ENCODE data around the gene PSMA3. TPM values are rescaled to one million over a fixed set of nuclear protein-coding genes. Genes with fewer than 3 reads are reported as not detected.
A peak's percentile ranks its signal among the peaks of the same experiment; 100 is the strongest.

PSMA3 gene
- 10 to 100 TPM; 78.9 to 85.3 TPM for total RNA-seq

- Histone ChIP-seq H3K9me3 (no peaks in the 10 kb centered on the region), H3K27me3 (no peaks in the 10 kb centered on the region), H3K4me1 (peaks cover 0 to 34% of the 10 kb centered on the region in 2 donors), H3K36me3 (peaks cover 11% of the 10 kb centered on the region), H3K27ac (peak within 1 kb of the TSS; percentile 95), H3K4me3 (peak within 1 kb of the TSS; percentile 76 to 78)
- peak; percentile 99 for DNase-seq (ENCODE audit: low spot score)
- TF ChIP-seq CTCF (IDR thresholded peaks at IDR 0.05): peak in 1 of 2 donors; percentile 20
Measured at GRCh38 chr14:58244556-58245387, at the start of gene PSMA3. TSS of gene PSMA3 (plus strand) at chr14:58244843. CDS start at chr14:58244921, 78 bp downstream.

GRCh38 chr14:58196198-58196597, 48.4 kb upstream of the PSMA3 start:
- H3K9me3 ChIP-seq: no peaks in the 10 kb centered on the region
- no peaks in the 10 kb centered on the region for H3K36me3 ChIP-seq
- H3K27me3 ChIP-seq: no peaks in the 10 kb centered on the region
- no peak for TF ChIP-seq CTCF (IDR thresholded peaks at IDR 0.05)
- peaks cover 0 to 22% of the 10 kb centered on the region in 2 donors for H3K4me1 ChIP-seq
- DNase-seq (ENCODE audit: low spot score): no peak
- no peak overlapping the region for H3K4me3 ChIP-seq
- H3K27ac ChIP-seq: no peak overlapping the region

GRCh38 chr14:58198086-58198485, 46.6 kb upstream of the PSMA3 start:
- no peak for TF ChIP-seq CTCF (IDR thresholded peaks at IDR 0.05)
- Histone ChIP-seq H3K27ac (no peak overlapping the region), H3K36me3 (no peaks in the 10 kb centered on the region), H3K27me3 (no peaks in the 10 kb centered on the region), H3K9me3 (no peaks in the 10 kb centered on the region), H3K4me1 (peaks cover 0 to 14% of the 10 kb centered on the region in 2 donors), H3K4me3 (no peak overlapping the region)
- no peak for DNase-seq (ENCODE audit: low spot score)

- H3K27ac ChIP-seq: peak within 1 kb of the TSS; percentile 91 to 93
- TF ChIP-seq CTCF (IDR thresholded peaks at IDR 0.05): no peak
- peak within 1 kb of the TSS; percentile 81 to 82 for H3K4me3 ChIP-seq
Measured at GRCh38 chr14:58199726-58200479, 44.7 kb upstream of the PSMA3 start, which contains the start of gene ACTR10. TSS of gene ACTR10 (plus strand) at chr14:58200149. CDS start at chr14:58200218, 69 bp downstream.

GRCh38 chr14:58200480-58200841, 44.2 kb upstream of the PSMA3 start:
- Histone ChIP-seq H3K36me3 (peaks cover 12% of the 10 kb centered on the region), H3K9me3 (no peaks in the 10 kb centered on the region), H3K4me3 (peak overlapping the region; percentile 81 to 82), H3K27me3 (no peaks in the 10 kb centered on the region), H3K27ac (peak overlapping the region; percentile 91 to 93), H3K4me1 (peaks cover 0 to 14% of the 10 kb centered on the region in 2 donors)
- no peak for DNase-seq (ENCODE audit: low spot score)
- no peak for TF ChIP-seq CTCF (IDR thresholded peaks at IDR 0.05)

More at GRCh38 chr14:58199726-58200479, 44.7 kb upstream of the PSMA3 start, which contains the start of gene ACTR10:
- DNase-seq (ENCODE audit: low spot score): peak; percentile 82
- H3K9me3 ChIP-seq: no peaks in the 10 kb centered on the region
- no peaks in the 10 kb centered on the region for H3K27me3 ChIP-seq
- H3K4me1 ChIP-seq: peaks cover 0 to 14% of the 10 kb centered on the region in 2 donors
- H3K36me3 ChIP-seq: peaks cover 12% of the 10 kb centered on the region
